GM19397 (cell line): ENCODE measurements around the gene TRAPPC2L.
"Not testable (repeated sequence)": the region's sequence is repeated elsewhere in the genome, so short reads cannot be mapped to it uniquely, and the experiment has no call there.

Experiments used
- ATAC-seq: cut with Tn5 transposase; IDR thresholded peaks from one replicate; pipeline ENCODE4 v1.9.1; 2021; ENCODE audit warnings: mild to moderate bottlenecking, moderate library complexity; ENCODE audit not compliant: unreplicated experiment

Gene TRAPPC2L

DNA sequence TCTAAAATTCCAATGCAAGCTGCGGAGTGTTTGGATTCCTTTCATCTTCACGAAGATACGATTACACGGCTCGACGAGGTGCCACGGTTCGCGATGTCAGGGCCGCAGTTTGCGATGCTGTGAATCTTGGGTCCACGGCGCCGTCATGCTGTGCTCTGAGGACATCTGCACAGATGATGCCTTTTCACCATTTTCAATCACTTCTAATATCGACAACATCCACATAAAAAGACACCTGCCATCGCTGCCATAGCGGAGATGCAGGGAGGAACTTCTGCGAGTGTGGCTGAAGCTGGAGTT is 38.4 kb upstream of the TRAPPC2L start:
- no peak for ATAC-seq

- ATAC-seq, result no peak
These were observed 37.8 kb upstream of the TRAPPC2L start for GRCh38 chr16:88819126-88819525.

- ATAC-seq, result no peak
These were observed 36.4 kb upstream of the TRAPPC2L start for GRCh38 chr16:88820385-88821025.

- no peak for ATAC-seq
These were observed 35.6 kb upstream of the TRAPPC2L start for GRCh38 chr16:88821168-88821850.

GRCh38 chr16:88822281-88823040 is 34.5 kb upstream of the TRAPPC2L start:
- no peak for ATAC-seq

- not testable (repeated sequence) for ATAC-seq
These were observed 33.3 kb upstream of the TRAPPC2L start for GRCh38 chr16:88823646-88824045.

- no peak for ATAC-seq
These were observed 32.5 kb upstream of the TRAPPC2L start for GRCh38 chr16:88824256-88825077.

DNA sequence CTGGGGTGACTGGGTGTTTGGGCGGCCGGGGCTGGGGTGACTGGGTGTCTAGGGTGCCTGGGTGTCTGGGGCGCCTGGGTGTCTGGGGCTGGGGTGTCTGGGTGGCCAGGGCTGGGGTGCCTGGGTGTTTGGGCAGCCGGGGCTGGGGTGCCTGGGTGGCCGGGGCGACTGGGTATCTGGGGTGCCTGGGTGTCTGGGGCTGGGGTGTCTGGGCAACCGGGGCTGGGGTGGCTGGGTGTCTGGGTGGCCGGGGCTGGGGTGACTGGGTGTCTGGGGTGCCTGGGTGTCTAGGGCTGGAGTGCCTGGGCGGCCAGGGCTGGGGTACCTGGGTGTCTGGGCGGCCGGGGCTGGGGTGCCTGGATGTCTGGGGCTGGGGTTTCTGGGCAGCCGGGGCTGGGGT is 31.8 kb upstream of the TRAPPC2L start:
- ATAC-seq, result no peak

- ATAC-seq, result no peak
These were observed 30.7 kb upstream of the TRAPPC2L start for GRCh38 chr16:88826070-88826840.

GRCh38 chr16:88827727-88828126 is 29.2 kb upstream of the TRAPPC2L start:
- ATAC-seq, result no peak

DNA sequence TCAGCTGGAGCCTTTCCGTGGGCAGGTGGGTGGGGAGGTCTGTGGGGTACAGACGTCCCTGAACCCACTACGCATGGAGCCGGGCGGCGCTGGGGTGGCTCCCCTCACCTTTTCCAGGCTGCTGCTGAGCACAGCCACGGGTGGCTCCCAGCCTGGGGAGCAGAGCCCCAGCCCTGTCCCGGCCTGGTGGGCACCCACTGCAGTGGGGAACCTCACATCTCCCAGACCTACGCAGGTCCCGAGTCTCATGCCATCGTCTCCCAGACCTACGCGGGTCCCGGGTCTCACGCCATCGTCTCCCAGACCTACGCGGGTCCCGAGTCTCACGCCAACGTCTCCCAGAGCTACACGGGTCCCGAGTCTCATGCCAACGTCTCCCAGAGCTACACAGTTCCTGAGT is 28.2 kb upstream of the TRAPPC2L start:
- ATAC-seq, result no peak

DNA sequence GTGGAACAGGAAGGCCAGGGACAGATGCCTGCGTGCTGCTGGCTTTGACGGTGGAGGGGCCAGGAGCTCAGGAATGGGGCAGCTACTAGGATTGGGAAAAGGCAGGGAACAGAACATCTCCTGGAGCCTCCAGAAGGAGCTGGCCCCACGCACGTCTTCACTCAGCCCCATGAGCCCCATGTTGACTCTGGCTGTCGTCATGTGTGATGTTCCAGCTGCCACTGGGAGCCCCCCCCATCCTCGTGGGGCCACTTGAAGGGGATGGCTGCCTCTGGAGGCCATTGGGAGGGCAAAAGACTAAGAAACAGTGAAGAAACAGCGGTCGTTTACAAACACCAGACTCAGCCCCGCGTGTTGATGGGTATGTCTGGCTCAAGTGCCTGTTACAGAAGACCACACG is 26.7 kb upstream of the TRAPPC2L start:
- no peak for ATAC-seq

DNA sequence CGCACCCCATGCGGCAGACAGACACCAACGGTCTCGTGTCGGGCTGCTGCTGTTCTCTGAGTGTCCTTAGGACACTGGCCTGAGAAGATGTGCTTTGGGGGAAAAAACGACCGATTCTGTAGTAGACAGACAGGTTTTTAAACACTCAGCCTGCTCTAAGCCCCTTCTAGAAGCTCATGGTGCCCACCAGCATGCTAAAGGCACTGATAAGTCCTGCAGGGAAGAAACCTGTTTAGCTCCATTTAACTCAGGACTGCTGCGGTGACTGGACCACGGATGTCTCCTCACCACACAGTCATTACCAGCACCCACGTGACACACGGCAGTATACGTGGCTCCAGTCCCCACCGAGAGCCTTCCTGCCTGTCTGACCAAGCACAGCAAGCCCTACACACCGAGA is 26.1 kb upstream of the TRAPPC2L start:
- ATAC-seq, result no peak

DNA sequence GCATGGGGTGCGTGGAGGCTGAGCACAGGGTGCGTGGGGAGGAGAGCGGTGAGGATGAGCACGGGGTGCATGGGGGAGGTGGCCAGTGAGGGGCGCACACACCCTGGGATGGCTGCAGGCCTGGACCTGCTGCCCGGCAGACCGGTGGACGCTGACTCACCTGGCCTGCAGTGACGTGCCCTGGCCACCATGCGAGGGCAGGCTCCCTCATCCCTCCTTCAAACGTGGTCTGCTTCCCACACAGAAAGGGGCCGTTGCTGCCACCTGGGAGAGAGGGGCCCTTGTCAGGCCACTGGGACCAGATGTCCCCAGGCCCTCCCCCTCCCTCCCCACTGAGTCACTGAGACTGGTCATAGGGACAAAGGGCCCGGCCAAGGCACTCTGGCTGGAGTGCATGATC is 25.1 kb upstream of the TRAPPC2L start:
- ATAC-seq, result no peak

GRCh38 chr16:88833086-88833485 is 23.8 kb upstream of the TRAPPC2L start:
- no peak for ATAC-seq

DNA sequence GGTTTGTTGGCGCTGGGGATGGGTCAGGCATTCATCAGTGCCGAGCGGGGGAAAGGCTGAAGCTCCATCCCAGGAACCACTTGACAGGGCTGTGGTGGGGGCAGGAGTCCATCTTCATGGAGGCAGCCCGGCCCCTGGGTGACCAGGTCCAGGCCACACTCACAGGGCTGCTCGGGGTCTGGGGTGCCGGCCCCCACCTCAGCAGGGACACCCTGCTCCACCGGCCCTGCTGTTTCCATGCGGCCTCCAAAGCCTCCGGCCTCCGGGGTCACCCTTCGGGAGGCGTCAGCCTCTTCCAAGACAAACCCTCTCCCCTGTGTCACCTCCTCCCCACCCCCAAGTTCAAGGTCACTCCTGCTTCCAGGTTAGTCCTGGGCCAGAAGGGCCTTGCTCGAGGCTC is 22.3 kb upstream of the TRAPPC2L start:
- no peak for ATAC-seq

- ATAC-seq, result no peak
These were observed 21.5 kb upstream of the TRAPPC2L start for GRCh38 chr16:88835383-88835782.

DNA sequence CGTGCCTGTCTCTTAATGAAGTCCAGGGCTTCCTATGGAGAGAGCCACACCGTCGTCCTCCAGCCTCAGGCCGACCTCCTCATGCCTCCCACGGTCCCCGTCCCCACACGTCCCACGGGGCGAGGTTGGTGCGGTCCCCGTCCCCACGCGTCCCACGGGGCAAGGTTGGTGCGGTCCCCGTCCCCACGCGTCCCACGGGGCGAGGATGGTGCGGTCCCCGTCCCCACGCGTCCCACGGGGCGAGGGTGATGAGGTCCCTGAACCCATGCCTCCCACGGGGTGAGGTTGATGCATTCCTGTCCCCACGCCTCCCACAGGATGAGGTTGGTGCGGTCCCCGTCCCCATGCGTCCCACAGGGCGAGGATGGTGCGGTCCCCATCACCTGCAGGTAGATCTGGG is 21.1 kb upstream of the TRAPPC2L start:
- no peak for ATAC-seq

GRCh38 chr16:88836791-88837190 is 20.1 kb upstream of the TRAPPC2L start:
- ATAC-seq, result no peak

DNA sequence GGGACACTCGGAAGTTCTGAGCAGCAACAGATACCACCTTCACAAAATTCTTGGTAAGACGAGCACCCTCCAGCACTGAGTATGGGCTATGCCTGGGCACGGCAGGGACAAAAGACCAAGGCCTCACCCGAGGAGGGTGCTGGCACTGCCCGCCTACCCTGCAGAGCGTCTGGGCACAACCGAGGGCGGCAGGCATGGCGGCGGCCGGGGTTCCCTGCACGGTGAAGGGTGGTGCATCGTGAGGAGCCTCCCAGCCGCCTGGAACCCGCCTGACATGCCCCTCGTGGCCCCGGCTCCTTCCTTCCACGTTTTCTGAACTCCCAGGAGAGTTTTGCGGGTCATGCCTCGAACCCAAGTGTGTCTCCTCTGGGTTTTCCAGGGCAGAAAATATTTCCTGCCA is 19.1 kb upstream of the TRAPPC2L start:
- ATAC-seq, result no peak

GRCh38 chr16:88838566-88838965 is 18.4 kb upstream of the TRAPPC2L start:
- ATAC-seq, result no peak
